DMS 273 (cell line): ENCODE measurements around the gene PLEKHA8.

Source experiments
- DNase-seq: peaks from one replicate; lab custom pipeline; 2025; ENCODE audit not compliant: unreplicated experiment; lab: John Stamatoyannopoulos, UW

Gene PLEKHA8

GRCh38 chr7:30028216-30028748 lies at the start of gene PLEKHA8:
Gene PLEKHA8, plus strand, starts transcription at chr7:30028412. Its CDS starts 351 bp downstream, at chr7:30028763.
- DNase-seq, result peak; percentile 99

GRCh38 chr7:29980151-29980550 lies 48.1 kb upstream of the PLEKHA8 start:
- no peak for DNase-seq

DNA sequence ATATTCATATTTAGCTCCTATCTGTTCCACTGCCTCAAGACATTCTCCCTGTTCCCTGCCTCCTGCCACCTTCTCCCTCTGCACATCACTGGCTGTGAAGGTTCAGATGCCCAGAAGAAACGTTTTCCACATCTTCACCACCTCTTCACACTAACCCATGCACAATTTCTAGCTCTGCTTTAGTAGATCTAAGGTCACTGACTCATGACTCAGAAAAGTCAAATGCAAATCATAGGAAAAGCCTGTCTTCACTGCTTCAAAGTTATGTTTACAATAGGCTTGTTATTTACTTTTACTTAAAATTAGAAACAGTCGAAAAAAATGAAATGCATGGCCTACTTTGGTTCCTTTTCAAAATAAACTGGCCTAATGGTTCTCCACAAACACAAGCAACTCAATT lies 41.1 kb upstream of the PLEKHA8 start:
- no peak for DNase-seq

- DNase-seq, result peak; percentile 84
These were observed 40.3 kb upstream of the PLEKHA8 start for GRCh38 chr7:29987811-29988317.

- DNase-seq, result peak; percentile 83
These were observed 39.6 kb upstream of the PLEKHA8 start for GRCh38 chr7:29988424-29989256.

DNA sequence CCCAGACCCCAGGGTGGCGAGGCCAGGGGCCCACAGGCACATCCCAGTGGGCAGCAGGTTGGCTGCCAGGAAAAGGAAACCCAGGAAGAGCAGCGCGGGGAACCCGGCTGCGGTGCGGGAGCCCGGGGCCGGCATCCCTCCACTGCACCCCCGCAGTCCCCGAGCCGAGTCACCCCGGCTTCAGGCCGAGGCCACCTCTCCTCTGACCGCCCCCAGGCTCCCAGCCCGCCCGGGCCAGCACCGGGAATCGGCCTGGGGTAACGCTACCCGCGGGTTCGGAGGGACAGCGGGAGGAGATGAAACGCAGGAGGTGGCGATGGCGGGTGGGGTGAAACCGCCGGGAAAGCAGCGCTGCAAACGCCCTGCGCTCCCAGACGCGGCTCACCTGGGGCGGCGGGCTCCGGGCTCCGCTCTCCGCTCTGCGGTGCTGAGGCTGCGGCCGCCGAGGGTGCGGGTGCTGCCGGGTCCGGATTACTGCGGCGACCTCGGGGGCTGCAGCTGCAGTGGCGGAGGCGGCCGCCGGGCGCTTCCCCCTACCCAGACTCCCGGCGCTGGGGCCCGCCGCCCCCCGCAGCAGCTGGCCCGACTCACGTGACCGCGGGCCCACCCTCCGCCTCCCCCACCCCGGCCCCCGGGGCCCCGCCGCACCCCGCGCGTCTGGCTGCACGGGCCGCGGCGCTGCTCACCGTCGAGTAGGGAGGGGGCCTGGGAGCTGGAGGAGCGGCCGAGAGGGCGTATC lies 38.8 kb upstream of the PLEKHA8 start, which contains the start of gene SCRN1:
TSS of gene SCRN1 (minus strand) at position 545 of the 739 bp plus-strand sequence. CDS start 20,734 bp downstream, outside the sequence.
- DNase-seq, result peak; percentile 92

DNA sequence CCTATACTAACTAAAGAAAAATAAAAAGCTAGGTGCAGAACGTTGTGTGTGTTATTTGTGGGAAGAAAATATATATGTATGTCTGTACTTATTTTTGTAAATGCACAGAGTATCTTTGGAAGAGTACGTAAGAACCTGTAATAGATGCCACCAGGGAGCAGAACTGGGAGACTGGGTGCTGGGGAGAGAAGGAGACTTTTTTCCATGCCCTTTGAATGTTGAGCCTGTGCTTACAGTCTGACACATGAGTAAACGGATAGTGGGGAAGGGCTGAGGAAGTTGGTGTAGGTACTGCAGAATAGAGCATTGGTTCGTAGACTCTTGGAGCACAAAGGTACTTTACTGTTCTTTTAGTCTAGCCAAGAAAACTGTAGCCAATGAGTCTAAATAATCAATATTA lies 37.3 kb upstream of the PLEKHA8 start:
- DNase-seq, result no peak

DNA sequence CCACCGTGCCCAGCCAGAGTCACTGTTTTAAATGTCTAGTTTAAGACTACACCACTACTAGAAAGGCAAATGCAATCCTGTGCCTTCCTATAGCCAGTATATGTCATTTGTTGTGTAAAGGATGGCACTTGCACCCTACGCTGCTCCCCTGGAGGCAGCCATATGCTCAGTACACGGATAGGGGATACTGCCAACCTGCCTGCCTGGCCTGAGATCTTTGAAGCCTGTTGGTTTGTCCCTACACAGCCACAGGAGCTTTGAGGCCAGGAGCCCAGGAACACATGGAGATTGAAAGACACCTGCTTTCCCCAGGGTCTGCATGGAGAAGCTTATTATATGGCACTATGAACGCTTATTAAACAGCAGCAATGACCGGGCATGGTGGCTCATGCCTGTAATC lies 36.3 kb upstream of the PLEKHA8 start:
- no peak for DNase-seq

GRCh38 chr7:29993140-29993539 lies 35.1 kb upstream of the PLEKHA8 start:
- DNase-seq, result no peak

- no peak for DNase-seq
These were observed 32.6 kb upstream of the PLEKHA8 start for GRCh38 chr7:29995652-29996051.

DNA sequence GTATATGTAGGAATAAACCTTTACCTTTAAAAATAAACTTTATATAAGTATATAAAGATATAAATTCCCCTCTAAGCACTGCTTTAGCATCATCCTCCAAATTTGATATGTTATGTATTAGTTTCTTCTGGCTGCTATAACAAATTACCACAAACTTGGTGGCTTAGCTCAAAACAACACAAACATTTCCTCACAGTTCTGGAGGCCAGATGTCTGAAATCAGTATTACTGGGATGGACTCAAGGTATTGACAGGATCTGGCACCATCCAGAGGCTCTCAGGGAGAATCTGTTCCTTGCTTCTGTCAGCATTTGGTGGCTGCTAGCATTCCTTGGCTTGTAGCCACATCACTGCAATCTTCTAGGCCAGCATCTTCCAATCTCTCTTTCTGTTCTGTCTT lies 31.9 kb upstream of the PLEKHA8 start:
- DNase-seq, result no peak

- no peak for DNase-seq
These were observed 29.7 kb upstream of the PLEKHA8 start for GRCh38 chr7:29998489-29998888.

DNA sequence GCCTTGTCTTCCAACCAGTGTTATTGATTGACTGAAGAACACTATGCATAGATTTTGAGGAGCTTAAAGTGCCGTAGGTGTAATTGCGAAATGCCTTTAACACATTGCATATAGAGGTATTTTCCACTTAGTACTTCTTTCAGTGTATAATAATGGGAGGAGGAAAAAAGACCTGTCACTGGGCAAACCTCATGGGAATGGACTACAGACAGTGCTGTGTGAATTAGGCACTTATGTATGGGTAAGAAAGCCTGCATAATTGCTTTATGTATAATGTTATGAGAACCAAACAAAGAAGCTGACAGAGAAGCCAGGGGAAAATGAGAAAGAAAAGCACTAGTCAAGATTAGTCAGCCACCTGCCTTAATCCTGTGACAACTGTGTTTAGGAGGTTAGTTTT lies 26.2 kb upstream of the PLEKHA8 start:
- no peak for DNase-seq

DNA sequence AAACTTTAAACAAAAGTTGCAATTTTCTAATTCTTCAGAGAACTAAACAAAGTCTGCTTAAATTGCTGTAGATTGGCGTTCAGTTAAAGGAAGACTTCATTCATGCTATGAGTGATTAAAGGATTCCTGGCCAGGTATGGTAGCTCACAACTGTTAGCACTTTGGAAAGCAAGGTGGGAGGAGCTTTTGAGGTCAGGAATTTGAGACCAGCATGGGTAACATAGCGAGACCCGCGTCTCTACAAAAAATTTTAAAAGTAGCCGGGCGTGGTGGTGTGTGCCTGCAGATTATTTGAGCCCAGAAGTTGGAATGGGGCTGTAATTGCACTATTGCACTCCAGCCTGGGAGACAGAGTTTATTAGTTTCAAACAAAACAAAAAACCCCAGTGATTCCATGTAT lies 25.1 kb upstream of the PLEKHA8 start:
- DNase-seq, result no peak

- DNase-seq, result no peak
These were observed 22.7 kb upstream of the PLEKHA8 start for GRCh38 chr7:30005464-30005863.

DNA sequence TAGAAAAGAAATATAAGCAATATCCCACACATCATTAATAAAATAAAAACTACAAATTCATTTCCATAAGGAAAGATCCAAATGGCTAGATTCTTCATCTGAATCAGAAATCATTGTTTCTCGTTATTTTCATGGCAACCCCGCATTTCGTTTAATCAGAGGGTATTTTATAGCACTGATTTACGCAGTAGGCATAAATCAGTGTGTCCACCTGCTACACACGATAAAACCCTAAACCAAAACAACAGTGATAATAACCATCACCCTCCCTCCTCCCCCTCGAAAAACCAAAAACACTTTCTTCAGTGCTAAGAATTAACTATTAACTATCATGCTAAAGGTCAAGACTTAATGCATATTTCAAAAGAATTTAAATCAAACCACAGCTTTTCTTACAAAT lies 18.2 kb upstream of the PLEKHA8 start:
- DNase-seq, result no peak

DNA sequence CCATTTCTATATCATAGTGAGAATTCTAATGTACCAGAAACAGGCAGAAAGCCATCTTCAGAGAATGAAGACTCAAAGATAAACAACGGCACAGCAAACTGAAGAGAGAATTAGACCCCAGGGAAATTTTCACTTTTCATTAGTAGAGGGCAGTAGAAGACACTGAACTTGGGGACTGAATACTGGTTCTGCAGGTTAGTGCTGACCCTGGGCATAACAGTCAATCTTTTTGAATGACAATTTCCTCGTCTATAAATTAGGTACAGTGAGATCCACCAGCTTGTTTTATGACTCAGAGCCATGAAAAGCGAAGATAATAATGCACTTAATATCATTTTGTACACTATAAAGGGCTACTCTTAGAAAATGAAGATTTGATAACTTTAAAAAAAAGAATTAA lies 15.5 kb upstream of the PLEKHA8 start:
- no peak for DNase-seq

GRCh38 chr7:30018451-30018850 lies 9.8 kb upstream of the PLEKHA8 start:
- DNase-seq, result no peak

- DNase-seq, result no peak
These were observed 8.8 kb upstream of the PLEKHA8 start for GRCh38 chr7:30019387-30019786.

GRCh38 chr7:30019960-30020359 lies 8.3 kb upstream of the PLEKHA8 start:
- DNase-seq, result no peak

DNA sequence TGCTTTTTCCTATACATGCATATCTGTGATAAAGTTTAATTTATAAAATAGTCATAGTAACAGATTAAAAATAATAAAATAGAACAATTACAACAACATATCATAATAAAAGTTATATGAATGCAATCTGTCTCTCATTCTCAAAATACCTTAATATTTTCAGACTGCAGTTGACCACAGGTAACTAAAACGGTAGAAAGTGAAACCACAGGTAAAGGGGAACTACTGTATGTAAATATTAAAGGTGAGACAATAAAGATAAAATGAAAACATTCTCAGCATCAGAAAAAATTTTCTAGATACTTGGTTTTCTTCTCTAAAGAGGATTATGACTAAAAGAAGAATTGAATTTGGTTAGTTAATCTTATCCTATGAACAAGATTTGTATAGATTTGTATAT lies 7.7 kb upstream of the PLEKHA8 start:
- no peak for DNase-seq

GRCh38 chr7:30022991-30023390 lies 5.2 kb upstream of the PLEKHA8 start:
- no peak for DNase-seq
